Epithelial cell of proximal tubule (primary cell): ENCODE data around the gene TBC1D22A. TPM values are rescaled to one million over a fixed set of nuclear protein-coding genes. Genes with fewer than 3 reads are reported as not detected.
"Not testable (repeated sequence)": the region's sequence is repeated elsewhere in the genome, so short reads cannot be mapped to it uniquely, and the experiment has no call there.

Experiments used
- DNase-seq: peaks from one replicate; pipeline ENCODE4 v3.0.0-alpha.2; 2011; ENCODE audit warnings: low read depth
- H3K4me3 ChIP-seq: 2 replicates; pipeline ENCODE4 v1.5.1; 2011; ENCODE audit warnings: low read depth, mild to moderate bottlenecking, low read length
- total RNA-seq: library from RNA; depleted of rRNA; stranded (reverse); fragments of >200 nt; gene quantifications from 2 replicates; pipeline ENCODE4 v1.2.3, GENCODE V29; 2015
- TF ChIP-seq, protein P1 (sequence below): conservative IDR thresholded peaks from 2 replicates; pipeline ENCODE4 v1.5.1; 2012; ENCODE audit warnings: low read depth, mild to moderate bottlenecking, low read length

TBC1D22A gene
- total RNA-seq, 1 donor from 2014 or later, result 22.7 TPM

DNA sequence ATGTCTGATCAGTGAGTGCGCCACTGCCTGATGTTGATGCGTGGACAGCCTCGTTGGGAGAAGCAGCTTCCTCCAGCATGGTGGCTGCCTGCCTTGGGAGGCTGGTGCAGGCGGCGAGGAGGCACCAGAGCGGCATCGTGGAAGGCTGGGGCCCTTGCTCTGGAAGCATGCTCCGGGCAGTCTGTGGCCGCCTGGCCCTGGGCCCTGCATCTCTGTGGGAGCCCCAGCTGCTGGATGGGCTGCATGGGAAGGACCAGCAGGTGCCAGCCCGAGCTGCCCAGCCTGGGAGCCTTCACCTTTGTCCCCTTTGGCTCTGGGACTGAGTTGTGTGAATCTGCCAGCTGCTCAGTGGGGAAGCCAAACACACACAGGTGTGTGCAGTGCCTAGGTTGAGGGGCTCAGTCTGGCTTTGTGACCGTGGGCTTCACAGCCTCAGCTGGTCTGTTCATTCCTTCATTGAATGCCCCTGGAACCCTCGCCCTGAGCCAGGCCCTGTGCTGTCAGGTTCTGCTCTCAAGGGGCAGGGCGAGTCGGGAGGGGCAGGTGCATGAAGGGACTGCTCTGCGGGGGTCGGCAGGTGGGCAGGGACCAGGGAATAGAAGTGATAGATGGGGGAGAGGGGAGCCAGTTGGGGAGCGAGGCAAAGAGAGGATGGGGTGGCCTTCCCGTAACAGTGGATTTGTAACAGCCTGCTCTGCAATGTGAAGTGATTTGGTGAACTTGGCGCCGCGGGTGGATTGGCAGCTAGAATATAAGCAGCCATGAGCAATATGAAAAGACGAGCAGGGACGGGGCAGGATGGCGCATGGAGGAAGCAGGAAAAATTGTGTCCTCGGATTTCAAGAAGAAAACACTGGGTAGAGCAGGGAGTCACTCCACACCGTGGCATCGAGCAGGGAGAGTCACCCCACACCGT, 354.2 kb downstream of the TBC1D22A start:
- TF ChIP-seq, protein P1, sequence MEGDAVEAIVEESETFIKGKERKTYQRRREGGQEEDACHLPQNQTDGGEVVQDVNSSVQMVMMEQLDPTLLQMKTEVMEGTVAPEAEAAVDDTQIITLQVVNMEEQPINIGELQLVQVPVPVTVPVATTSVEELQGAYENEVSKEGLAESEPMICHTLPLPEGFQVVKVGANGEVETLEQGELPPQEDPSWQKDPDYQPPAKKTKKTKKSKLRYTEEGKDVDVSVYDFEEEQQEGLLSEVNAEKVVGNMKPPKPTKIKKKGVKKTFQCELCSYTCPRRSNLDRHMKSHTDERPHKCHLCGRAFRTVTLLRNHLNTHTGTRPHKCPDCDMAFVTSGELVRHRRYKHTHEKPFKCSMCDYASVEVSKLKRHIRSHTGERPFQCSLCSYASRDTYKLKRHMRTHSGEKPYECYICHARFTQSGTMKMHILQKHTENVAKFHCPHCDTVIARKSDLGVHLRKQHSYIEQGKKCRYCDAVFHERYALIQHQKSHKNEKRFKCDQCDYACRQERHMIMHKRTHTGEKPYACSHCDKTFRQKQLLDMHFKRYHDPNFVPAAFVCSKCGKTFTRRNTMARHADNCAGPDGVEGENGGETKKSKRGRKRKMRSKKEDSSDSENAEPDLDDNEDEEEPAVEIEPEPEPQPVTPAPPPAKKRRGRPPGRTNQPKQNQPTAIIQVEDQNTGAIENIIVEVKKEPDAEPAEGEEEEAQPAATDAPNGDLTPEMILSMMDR, result no peak
- no peak for DNase-seq
- H3K4me3 ChIP-seq, result no peak overlapping the region

GRCh38 chr22:47117442-47117841, 355.0 kb downstream of the TBC1D22A start:
- H3K4me3 ChIP-seq, DNase-seq: not testable (repeated sequence)

DNA sequence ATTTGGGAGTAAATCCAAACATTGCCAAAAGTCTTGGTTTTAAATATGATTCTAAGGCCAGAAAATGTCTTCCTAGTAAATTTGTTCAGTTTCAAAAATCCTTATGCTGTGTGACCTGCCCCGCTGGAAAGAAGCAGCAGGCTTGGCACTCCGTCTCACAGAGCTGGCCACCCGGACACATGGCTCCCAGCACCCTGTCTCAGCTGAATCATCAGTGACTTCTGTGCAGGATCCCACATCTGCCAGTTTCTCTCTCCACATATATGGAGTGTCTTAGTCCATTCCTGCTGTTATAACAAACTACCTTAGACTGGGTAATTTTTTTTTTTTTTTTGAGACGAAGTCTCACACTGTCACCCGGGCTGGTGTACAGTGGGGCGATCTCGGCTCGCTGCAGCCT, 356.7 kb downstream of the TBC1D22A start:
- DNase-seq, result no peak
- TF ChIP-seq, protein P1, result no peak

GRCh38 chr22:47120399-47120798, 357.9 kb downstream of the TBC1D22A start:
- DNase-seq, result no peak
- no peak overlapping the region for H3K4me3 ChIP-seq
- TF ChIP-seq, protein P1, result no peak

More for the DNA sequence above, 356.7 kb downstream of the TBC1D22A start:
- no peak overlapping the region for H3K4me3 ChIP-seq

DNA sequence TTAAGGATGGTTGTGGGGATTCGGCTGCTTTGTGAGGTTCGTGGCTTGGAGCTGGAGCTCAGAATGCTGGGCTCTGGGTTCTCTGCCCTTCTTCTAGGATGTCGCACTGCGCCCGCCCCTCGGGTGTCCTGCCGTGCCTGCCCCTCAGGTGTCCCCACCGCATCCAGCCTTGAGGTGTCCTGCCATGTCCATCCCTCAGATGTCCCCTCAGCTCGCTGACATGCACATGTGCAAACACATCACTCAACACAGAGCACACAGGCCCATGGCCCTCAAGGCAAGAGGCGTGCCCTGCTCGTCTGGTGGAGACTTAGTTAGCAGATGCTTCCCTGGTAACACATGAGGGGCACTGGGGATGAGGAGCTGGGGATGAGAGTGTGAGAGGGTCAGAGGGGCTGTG, 359.3 kb downstream of the TBC1D22A start:
- TF ChIP-seq, protein P1, result no peak
- no peak overlapping the region for H3K4me3 ChIP-seq
- DNase-seq, result no peak

DNA sequence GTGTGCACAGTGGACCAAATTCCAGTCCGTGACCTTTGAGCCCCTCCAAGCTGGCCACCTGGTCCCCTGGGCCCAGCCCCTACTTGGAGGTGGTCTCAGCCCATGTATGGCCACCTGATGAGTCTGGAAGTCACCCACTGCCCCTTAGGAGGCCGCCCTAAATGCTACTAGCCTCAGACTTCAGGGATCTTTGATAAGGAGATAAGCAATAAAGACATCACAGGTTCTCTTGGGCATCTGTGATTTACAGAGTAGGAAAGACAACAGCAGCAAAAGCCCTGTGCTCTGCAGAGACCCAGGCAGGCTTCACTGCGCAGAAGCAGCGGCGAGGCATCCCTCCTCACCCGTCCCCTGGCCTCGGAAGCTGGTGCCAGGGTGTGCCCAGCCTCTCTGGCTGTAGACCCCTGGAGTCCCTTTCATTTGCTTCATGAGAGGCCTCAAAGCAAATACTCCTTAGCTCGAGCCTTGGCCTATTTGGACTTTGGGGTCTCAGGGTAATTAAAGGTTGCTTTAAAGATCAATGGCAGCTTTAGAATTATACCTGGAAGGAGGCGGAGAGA, 360.1 kb downstream of the TBC1D22A start:
- no peak for DNase-seq
- no peak overlapping the region for H3K4me3 ChIP-seq
- TF ChIP-seq, protein P1, result no peak

DNA sequence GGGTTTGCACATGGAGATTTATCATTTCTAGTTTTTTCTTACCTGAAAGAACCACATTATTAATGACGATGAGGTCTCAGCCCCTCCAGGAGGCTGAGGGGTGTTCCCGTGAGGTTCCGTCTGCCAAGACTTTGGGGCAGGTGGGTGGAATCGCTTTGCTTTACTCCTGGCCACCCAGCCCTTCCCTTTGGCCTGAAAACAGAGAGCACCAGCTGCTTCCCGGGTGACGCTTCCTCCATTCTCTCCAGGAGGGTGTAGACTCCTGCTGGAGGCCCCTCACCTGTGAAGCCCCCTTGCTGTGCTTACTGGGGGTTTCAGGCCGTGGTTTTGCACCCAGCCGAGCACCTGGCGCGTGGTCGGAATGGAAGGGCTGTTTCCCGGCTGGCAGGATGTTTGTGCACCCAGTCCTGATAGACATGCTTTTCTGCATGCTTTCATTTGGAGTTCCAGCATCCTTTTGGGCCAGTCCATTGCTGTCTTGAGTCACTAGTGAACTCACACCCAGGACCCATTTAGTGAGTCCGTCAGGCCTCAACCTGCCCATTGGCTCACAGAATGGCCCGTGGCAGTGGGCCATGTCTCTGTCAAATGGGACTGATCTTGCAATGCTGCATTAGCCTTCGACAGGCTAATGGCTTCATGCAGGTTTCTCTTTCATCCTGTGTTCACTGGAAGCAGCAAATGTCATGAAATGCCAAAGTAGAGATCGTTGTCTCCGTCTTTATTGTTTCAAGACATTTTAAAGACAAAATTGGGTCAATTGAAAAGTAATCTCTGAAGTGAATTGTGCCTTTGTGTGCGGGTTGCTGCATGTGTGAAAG, 360.8 kb downstream of the TBC1D22A start:
- TF ChIP-seq, protein P1, result no peak
- DNase-seq, result no peak
- H3K4me3 ChIP-seq, result no peak overlapping the region
